HEK293 (cell line): ENCODE data around the gene NPHS2.
A peak's percentile ranks its signal among the peaks of the same experiment; 100 is the strongest.
"Not testable (repeated sequence)": the region's sequence is repeated elsewhere in the genome, so short reads cannot be mapped to it uniquely, and the experiment has no call there.

Experiments
- CTCF ChIA-PET: fragments of 350-600 bp; formaldehyde crosslinking; extraction: SDS; loops from one replicate; lab custom pipeline; 2021; ENCODE audit warnings: antibody characterized with exemption; lab: Yijun Ruan, JAX
- POLR2A ChIA-PET: fragments of 300-600 bp; formaldehyde crosslinking; extraction: SDS; loops from one replicate; lab custom pipeline; 2020; ENCODE audit warnings: antibody characterized with exemption, inconsistent platforms; lab: Yijun Ruan, JAX
- H3K27ac ChIP-seq: fragments of 200-500 bp; sonication (Bioruptor generic); 2 replicates; pipeline ENCODE4 v1.5.1; 2014; ENCODE audit warnings: low read depth, low read length, control low read depth, inconsistent platforms; ENCODE audit errors: extremely low read depth
- H3K36me3 ChIP-seq, 2 experiments: fragments of 200-500 bp in 1 of 2; sonication (Bioruptor generic) in 1 of 2; 1 replicate in 1 of 2; 2 replicates in 1 of 2; pipeline ENCODE4 v1.5.1; 2014 to 2017; ENCODE audit warnings: inconsistent platforms in 2 of 2, low read length in 2 of 2; ENCODE audit not compliant: control insufficient read depth in 2 of 2, insufficient read depth in 1 of 2
- H3K4me1 ChIP-seq: fragments of 200-500 bp; sonication (Bioruptor generic); 2 replicates; pipeline ENCODE4 v1.5.1; 2014; ENCODE audit warnings: mild to moderate bottlenecking, low read length, inconsistent platforms; ENCODE audit not compliant: control insufficient read depth, insufficient read depth
- H3K4me3 ChIP-seq: 2 replicates; pipeline ENCODE4 v1.5.1; 2011; ENCODE audit warnings: low read depth, mild to moderate bottlenecking, control low read depth, low read length, moderate library complexity
- H3K9me3 ChIP-seq: fragments of 200-500 bp; sonication (Bioruptor generic); 2 replicates; pipeline ENCODE4 v1.5.1; 2014; ENCODE audit warnings: low read depth, low read length, inconsistent platforms; ENCODE audit not compliant: control insufficient read depth, insufficient read depth
- AEBP2 ChIP-seq: fragments of 450-650 bp; formaldehyde crosslinking; IDR thresholded peaks from 2 replicates; pipeline ENCODE4 v1.5.1; 2016; ENCODE audit warnings: missing biosample characterization, missing genetic modification characterization, borderline replicate concordance
- GLIS1 ChIP-seq: fragments of 450-650 bp; formaldehyde crosslinking; IDR thresholded peaks from 2 replicates; pipeline ENCODE4 v1.5.1; 2016; ENCODE audit warnings: missing biosample characterization, missing genetic modification characterization
- KLF16 ChIP-seq: fragments of 450-650 bp; formaldehyde crosslinking; IDR thresholded peaks from 2 replicates; pipeline ENCODE4 v1.5.1; 2017; ENCODE audit warnings: missing biosample characterization, missing genetic modification characterization
- PRDM1 ChIP-seq: fragments of 450-650 bp; formaldehyde crosslinking; IDR thresholded peaks from 2 replicates; pipeline ENCODE4; 2016; ENCODE audit warnings: missing biosample characterization, missing genetic modification characterization
- TCF7L2 ChIP-seq: IDR thresholded peaks from 2 replicates; pipeline ENCODE4 v1.6.1; 2011; ENCODE audit warnings: low read depth, mild to moderate bottlenecking, inconsistent platforms, low read length, moderate library complexity, borderline replicate concordance
- YY1 ChIP-seq: fragments of 450-650 bp; formaldehyde crosslinking; IDR thresholded peaks from 2 replicates; pipeline ENCODE4 v1.5.1; 2018; ENCODE audit warnings: missing biosample characterization, missing genetic modification characterization
- ZBTB1 ChIP-seq: fragments of 450-650 bp; formaldehyde crosslinking; IDR thresholded peaks from 2 replicates; pipeline ENCODE4 v1.5.1; 2016; ENCODE audit warnings: missing biosample characterization, missing genetic modification characterization
- ZFP37 ChIP-seq: fragments of 450-650 bp; formaldehyde crosslinking; IDR thresholded peaks from 2 replicates; pipeline ENCODE4 v1.5.1; 2016; ENCODE audit warnings: missing biosample characterization, missing genetic modification characterization
- ZNF146 ChIP-seq: fragments of 450-650 bp; formaldehyde crosslinking; IDR thresholded peaks from 2 replicates; pipeline ENCODE4 v1.5.1; 2016; ENCODE audit warnings: missing biosample characterization, missing genetic modification characterization
- ZNF155 ChIP-seq: fragments of 450-650 bp; formaldehyde crosslinking; IDR thresholded peaks from 2 replicates; pipeline ENCODE4 v1.5.1; 2016; ENCODE audit warnings: missing biosample characterization, missing genetic modification characterization
- ZNF157 ChIP-seq: fragments of 450-650 bp; formaldehyde crosslinking; IDR thresholded peaks from 2 replicates; pipeline ENCODE4 v1.5.1; 2016; ENCODE audit warnings: missing biosample characterization, missing genetic modification characterization
- ZNF266 ChIP-seq: fragments of 450-650 bp; formaldehyde crosslinking; IDR thresholded peaks from 2 replicates; pipeline ENCODE4 v1.5.1; 2016; ENCODE audit warnings: missing biosample characterization, missing genetic modification characterization, low read depth
- ZNF621 ChIP-seq: fragments of 450-650 bp; formaldehyde crosslinking; IDR thresholded peaks from 2 replicates; pipeline ENCODE4 v1.5.1; 2017; ENCODE audit warnings: missing biosample characterization, missing genetic modification characterization
- ZNF660 ChIP-seq: fragments of 450-650 bp; IDR thresholded peaks from 2 replicates; pipeline ENCODE4 v1.5.1; 2018; ENCODE audit warnings: missing biosample characterization, mild to moderate bottlenecking, missing genetic modification characterization
- ZNF670 ChIP-seq: fragments of 450-650 bp; formaldehyde crosslinking; IDR thresholded peaks from 2 replicates; pipeline ENCODE4 v1.5.1; 2016; ENCODE audit warnings: missing biosample characterization, missing genetic modification characterization, low read depth
- ZNF747 ChIP-seq: fragments of 450-650 bp; formaldehyde crosslinking; IDR thresholded peaks from 2 replicates; pipeline ENCODE4 v1.5.1; 2016; ENCODE audit warnings: missing biosample characterization, missing genetic modification characterization
- ZNF785 ChIP-seq: fragments of 450-650 bp; formaldehyde crosslinking; IDR thresholded peaks from 2 replicates; pipeline ENCODE4 v1.5.1; 2016; ENCODE audit warnings: missing biosample characterization, missing genetic modification characterization
- TF ChIP-seq, protein P1 (sequence below): fragments of 450-650 bp; formaldehyde crosslinking; IDR thresholded peaks from 2 replicates; pipeline ENCODE4 v1.5.1; 2017; ENCODE audit warnings: missing biosample characterization, mild to moderate bottlenecking, missing genetic modification characterization, moderate library complexity
- TF ChIP-seq, protein P2 (sequence below): fragments of 450-650 bp; formaldehyde crosslinking; IDR thresholded peaks from 2 replicates; pipeline ENCODE4 v1.5.1; 2016; ENCODE audit warnings: missing biosample characterization, missing genetic modification characterization, borderline replicate concordance

The NPHS2 gene

DNA sequence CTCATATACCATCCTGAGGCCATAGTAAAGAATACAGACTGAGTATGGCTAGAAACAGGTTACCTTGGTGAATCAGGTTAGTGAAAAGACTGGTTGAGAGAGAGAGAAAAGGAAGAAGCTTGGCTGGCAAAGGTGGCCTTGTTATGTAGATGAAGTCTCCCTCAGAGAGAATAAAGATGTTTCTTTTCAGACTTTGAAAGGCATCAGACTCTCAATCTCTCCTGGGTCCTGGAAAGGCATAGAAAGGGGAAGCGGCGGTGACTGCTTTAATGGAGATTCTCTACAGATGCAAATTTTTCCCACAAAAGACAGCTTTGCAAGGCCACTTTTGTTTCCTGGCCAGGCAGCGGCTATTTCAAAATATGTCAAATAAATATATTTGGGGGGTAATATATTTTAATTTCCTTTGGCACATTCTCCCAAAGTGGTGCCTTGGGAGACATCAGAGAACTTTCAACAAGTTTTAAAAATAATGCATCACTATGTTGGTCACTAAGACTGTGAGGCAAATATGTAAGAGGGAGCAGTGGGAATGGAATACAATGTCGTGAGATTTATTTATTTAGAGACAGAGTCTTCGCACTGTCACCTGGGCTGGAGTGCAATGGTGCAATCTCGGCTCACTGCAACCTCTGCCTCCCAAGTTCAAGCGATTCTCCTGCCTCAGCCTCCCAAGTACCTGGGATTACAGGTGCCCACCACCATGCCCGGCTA lies 46.1 kb downstream of the NPHS2 start:
- TF ChIP-seq ZNF621 (no peak), ZNF785 (tag by site-specific recombination) (no peak), PRDM1 (no peak), ZFP37 (no peak), ZNF266 (no peak), ZNF747 (tag by site-specific recombination) (no peak), GLIS1 (tag by site-specific recombination) (no peak), ZNF660 (no peak), TCF7L2 (no peak), KLF16 (no peak), AEBP2 (tag by site-specific recombination) (no peak), ZNF670 (tag by site-specific recombination) (no peak), ZBTB1 (no peak), YY1 (tag by site-specific recombination) (no peak), ZNF157 (no peak), ZNF155 (tag by site-specific recombination) (no peak)
- TF ChIP-seq, protein P1, sequence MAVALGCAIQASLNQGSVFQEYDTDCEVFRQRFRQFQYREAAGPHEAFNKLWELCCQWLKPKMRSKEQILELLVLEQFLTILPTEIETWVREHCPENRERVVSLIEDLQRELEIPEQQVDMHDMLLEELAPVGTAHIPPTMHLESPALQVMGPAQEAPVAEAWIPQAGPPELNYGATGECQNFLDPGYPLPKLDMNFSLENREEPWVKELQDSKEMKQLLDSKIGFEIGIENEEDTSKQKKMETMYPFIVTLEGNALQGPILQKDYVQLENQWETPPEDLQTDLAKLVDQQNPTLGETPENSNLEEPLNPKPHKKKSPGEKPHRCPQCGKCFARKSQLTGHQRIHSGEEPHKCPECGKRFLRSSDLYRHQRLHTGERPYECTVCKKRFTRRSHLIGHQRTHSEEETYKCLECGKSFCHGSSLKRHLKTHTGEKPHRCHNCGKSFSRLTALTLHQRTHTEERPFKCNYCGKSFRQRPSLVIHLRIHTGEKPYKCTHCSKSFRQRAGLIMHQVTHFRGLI (tag by site-specific recombination) = no peak
- TF ChIP-seq, protein P2, sequence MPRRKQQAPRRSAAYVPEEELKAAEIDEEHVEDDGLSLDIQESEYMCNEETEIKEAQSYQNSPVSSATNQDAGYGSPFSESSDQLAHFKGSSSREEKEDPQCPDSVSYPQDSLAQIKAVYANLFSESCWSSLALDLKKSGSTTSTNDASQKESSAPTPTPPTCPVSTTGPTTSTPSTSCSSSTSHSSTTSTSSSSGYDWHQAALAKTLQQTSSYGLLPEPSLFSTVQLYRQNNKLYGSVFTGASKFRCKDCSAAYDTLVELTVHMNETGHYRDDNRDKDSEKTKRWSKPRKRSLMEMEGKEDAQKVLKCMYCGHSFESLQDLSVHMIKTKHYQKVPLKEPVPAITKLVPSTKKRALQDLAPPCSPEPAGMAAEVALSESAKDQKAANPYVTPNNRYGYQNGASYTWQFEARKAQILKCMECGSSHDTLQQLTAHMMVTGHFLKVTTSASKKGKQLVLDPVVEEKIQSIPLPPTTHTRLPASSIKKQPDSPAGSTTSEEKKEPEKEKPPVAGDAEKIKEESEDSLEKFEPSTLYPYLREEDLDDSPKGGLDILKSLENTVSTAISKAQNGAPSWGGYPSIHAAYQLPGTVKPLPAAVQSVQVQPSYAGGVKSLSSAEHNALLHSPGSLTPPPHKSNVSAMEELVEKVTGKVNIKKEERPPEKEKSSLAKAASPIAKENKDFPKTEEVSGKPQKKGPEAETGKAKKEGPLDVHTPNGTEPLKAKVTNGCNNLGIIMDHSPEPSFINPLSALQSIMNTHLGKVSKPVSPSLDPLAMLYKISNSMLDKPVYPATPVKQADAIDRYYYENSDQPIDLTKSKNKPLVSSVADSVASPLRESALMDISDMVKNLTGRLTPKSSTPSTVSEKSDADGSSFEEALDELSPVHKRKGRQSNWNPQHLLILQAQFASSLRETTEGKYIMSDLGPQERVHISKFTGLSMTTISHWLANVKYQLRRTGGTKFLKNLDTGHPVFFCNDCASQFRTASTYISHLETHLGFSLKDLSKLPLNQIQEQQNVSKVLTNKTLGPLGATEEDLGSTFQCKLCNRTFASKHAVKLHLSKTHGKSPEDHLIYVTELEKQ (tag by site-specific recombination) = no peak
- ChIA-PET POLR2A (no interaction called here), CTCF (no interaction called here)
- Histone ChIP-seq H3K4me3 (no peak overlapping the region), H3K4me1 (no peaks in the 10 kb centered on the region), H3K9me3 (no peaks in the 10 kb centered on the region), H3K27ac (no peak overlapping the region), H3K36me3 (no peaks in the 10 kb centered on the region)

DNA sequence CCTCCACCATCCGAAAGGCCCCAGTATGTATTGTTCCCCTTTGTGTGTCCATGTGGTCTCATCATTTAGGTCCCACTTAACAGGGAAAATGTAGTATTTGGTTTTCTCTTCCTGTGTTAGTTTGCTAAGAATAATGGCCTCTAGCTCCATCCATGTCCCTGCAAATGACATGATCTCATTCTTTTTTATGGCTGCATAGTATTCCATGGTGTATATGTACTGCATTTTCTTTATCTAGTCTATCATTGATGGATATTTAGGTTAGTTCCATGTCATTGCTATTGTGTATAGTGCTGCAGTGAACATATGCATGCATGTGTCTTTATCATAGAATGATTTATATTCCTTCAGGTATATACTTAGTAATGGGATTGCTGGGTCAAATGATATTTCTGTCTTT lies 57.2 kb downstream of the NPHS2 start:
- CTCF ChIA-PET = interaction anchor here (1.5 kb wide), 1 partner anchor 13 kb away, joined by 3 read pairs; no protein-coding TSS in a partner anchor
- not testable (repeated sequence) for H3K4me1 ChIP-seq, H3K27ac ChIP-seq
- TF ChIP-seq ZNF146 (tag by site-specific recombination) = peak; percentile 55
- TF ChIP-seq, all 188 proteins: peak for 1; not testable (repeated sequence) for 187
- H3K4me3 ChIP-seq, H3K36me3 ChIP-seq, H3K9me3 ChIP-seq: not testable (repeated sequence)
- POLR2A ChIA-PET = interaction anchor here (0.7 kb wide), 1 partner anchor 388 kb away, joined by 5 read pairs; no protein-coding TSS in a partner anchor
